HUES64 (cell line): ENCODE results near the gene GZF1. TPM values are rescaled to one million over a fixed set of nuclear protein-coding genes. Genes with fewer than 3 reads are reported as not detected.

Experiments
- H3K27ac ChIP-seq: 2 replicates; pipeline ENCODE4 v1.7.0; 2013; ENCODE audit warnings: low read depth, low read length, inconsistent platforms
- H3K27me3 ChIP-seq: 2 replicates; pipeline ENCODE4 v1.6.1; 2013; ENCODE audit warnings: mild to moderate bottlenecking, low read length; ENCODE audit not compliant: insufficient read depth
- H3K36me3 ChIP-seq: 2 replicates; pipeline ENCODE4 v1.6.1; 2013; ENCODE audit warnings: mild to moderate bottlenecking, low read length; ENCODE audit not compliant: insufficient read depth
- H3K4me1 ChIP-seq: 2 replicates; pipeline ENCODE4 v1.6.1; 2013; ENCODE audit warnings: mild to moderate bottlenecking, low read length, moderate library complexity; ENCODE audit not compliant: insufficient read depth
- H3K4me3 ChIP-seq: 2 replicates; pipeline ENCODE4 v1.5.1; 2013; ENCODE audit warnings: mild to moderate bottlenecking, low read length, moderate library complexity
- H3K9ac ChIP-seq: 2 replicates; pipeline ENCODE4 v1.6.1; 2013; ENCODE audit warnings: mild to moderate bottlenecking, low read depth, low read length
- H3K9me3 ChIP-seq: 2 replicates; pipeline ENCODE4 v1.6.1; 2013; ENCODE audit warnings: low read depth, low read length; ENCODE audit not compliant: insufficient read depth
- WGBS: fragments of 150-250, 120-280 bp; methylation state at CpG from one replicate; pipeline ENCODE4 v1.1.7; 2013; ENCODE audit warnings: missing lambda C conversion rate; 5-methylcytosine and 5-hydroxymethylcytosine counted together
- polyA plus RNA-seq, 2 experiments: library from polyadenylated mRNA; stranded (reverse); fragments of 50-300 nt; gene quantifications; one replicate each; pipeline ENCODE4 v1.2.3, GENCODE V29; 2013

Gene GZF1
- polyA plus RNA-seq (2013, experiment 1 of 2) = 11.6 TPM
- 14.2 TPM for polyA plus RNA-seq (2013, experiment 2 of 2)

DNA sequence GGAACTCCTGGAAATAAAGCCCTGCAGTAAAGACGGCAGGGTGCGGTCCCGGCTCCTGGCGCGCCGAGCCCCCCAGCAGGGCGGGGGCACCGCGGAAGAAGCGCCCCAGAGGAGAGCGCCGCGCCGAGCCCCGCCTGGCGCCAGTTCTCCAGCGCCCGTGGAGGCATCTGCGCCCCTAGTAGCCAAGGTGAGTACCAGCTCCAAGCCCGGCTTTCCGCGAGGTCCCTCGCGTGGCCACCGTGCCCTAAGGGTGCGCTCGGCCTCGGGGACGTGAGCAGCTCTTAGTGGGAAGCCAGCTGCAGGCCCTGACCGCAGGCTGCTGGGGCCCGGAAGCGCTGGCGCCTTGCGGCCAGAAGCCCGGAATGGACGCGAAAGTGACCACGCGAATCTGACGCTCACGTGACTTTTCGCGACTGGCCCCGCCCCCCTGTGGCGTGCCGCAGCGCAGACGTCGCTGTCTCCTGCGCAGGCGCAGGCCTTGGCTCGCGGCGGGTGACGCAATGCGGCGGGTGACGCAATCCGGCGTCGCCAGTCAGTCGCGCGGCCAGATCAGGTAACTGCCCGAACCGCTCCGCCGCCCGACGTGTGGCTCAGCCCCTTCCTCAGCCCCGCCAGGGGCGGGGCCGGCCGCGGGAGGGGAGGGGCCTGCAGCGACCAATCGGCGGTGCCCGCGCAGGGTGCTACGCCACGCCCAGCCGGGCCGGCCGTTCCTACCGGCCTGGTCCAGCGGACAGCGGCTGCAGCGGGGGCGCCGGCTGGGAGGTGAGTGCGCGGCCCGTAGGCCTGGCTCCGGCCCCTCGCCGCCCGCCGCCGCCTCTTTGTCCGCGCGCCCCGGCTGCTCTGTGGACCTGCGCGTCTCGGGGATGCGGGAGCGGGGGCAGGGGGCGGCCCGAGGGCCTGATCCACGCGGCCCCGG is at the start of gene GZF1:
Gene GZF1, plus strand, starts transcription at position 707 of the 916 bp plus-strand sequence. CDS start 2,202 bp downstream, outside the sequence.
- Histone ChIP-seq H3K9me3 (no peaks in the 10 kb centered on the region), H3K36me3 (peaks cover 26% of the 10 kb centered on the region), H3K27me3 (no peaks in the 10 kb centered on the region), H3K4me1 (peaks cover 19% of the 10 kb centered on the region), H3K27ac (peak within 1 kb of the TSS; percentile 99), H3K9ac (peak within 1 kb of the TSS; percentile 95), H3K4me3 (peak within 1 kb of the TSS; percentile 87)
- under 1% methylated on average over 114 of the region's 114 CpGs for WGBS

DNA sequence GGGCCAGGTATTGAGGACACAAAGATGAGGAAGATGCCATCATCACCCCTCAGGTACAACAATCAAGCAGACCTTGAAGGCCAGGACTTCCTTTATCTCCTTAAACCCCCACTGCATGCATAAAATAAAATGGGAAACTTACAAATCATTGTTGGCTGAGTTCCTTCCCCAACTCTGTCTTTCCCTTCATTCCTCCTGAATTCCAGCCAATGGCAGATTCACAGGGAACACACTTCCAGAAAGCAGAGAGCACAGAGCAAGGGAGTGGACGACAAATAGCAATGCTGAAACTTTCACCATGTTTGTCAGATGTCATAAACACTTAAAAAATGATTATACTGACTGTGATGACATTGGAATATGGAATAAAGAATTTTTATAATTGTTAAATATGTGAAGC is 48.7 kb upstream of the GZF1 start:
- WGBS = 89% methylated on average over 1 of the region's 1 CpG
- Histone ChIP-seq H3K9ac (no peak overlapping the region), H3K9me3 (no peaks in the 10 kb centered on the region), H3K36me3 (no peaks in the 10 kb centered on the region), H3K4me3 (no peak overlapping the region), H3K27me3 (no peaks in the 10 kb centered on the region), H3K27ac (no peak overlapping the region), H3K4me1 (no peaks in the 10 kb centered on the region)

DNA sequence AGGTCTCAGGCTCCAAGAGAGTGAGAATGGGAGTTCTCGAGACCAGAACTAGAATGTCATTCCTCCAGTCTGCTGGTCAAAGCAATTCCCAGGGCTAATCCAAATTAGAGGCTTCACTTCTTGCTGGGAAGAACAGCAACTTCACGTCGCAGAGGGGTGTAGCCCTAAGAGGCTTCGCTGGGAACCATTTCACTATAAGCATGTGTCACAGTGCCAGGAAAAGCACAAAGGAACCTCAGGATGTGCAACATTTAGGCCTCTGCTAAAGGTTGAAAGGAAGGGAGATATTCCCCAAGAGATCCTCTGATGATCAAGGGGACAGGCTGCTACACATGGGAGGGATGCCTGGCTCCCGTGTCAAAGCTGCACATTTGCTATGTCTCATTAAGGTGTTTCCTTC is 47.3 kb upstream of the GZF1 start:
- Histone ChIP-seq H3K9ac (no peak overlapping the region), H3K27me3 (no peaks in the 10 kb centered on the region), H3K4me1 (no peaks in the 10 kb centered on the region), H3K4me3 (no peak overlapping the region), H3K27ac (no peak overlapping the region), H3K36me3 (no peaks in the 10 kb centered on the region), H3K9me3 (no peaks in the 10 kb centered on the region)
- WGBS = 93% methylated on average over 5 of the region's 5 CpGs

DNA sequence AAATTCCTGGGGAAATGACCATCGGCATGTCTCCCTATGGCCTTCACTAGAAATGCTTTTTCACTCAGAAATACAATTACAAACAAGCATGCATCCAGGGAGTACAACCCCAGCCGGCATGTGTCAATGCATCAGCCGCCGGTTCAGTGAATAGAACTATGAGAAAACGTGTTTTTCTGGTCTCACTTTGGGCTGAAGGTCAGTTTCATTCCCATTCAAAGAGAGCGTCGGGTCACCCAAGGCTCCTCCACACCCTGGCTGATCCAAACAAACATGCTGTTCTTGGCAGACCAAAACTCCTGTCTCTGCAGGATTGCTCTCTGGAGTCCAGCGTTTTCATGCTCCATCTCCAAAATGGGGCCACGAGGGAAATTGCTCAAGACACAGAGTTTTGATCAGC is 46.9 kb upstream of the GZF1 start:
- Histone ChIP-seq H3K4me3 (no peak overlapping the region), H3K9ac (no peak overlapping the region), H3K36me3 (no peaks in the 10 kb centered on the region), H3K27me3 (no peaks in the 10 kb centered on the region), H3K27ac (no peak overlapping the region), H3K4me1 (no peaks in the 10 kb centered on the region), H3K9me3 (no peaks in the 10 kb centered on the region)
- 90% methylated on average over 9 of the region's 9 CpGs for WGBS

DNA sequence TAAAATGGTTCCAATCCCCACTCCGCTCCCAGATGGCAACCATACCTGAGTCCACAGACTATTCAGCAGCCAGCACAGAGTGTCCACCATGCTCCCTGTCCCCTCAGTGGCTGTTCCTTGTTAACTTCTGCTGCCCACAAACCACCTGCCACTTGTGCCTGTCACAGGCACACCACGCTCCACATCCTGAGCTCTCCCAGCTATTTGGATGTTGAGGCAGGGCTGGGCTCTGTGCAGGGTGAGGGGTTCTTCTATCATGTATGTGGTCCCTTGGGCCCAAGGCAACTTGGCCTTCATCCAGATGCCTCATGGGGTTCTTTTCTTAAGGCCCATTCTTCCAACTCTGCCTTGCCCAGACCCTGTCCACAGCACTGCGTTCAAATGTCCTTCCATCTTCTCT is 45.4 kb upstream of the GZF1 start:
- H3K4me3 ChIP-seq = no peak overlapping the region
- WGBS = 97% methylated on average over 3 of the region's 3 CpGs
- H3K36me3 ChIP-seq = no peaks in the 10 kb centered on the region
- H3K9ac ChIP-seq = no peak overlapping the region
- H3K27ac ChIP-seq = no peak overlapping the region
- H3K4me1 ChIP-seq = no peaks in the 10 kb centered on the region
- no peaks in the 10 kb centered on the region for H3K9me3 ChIP-seq
- no peaks in the 10 kb centered on the region for H3K27me3 ChIP-seq

DNA sequence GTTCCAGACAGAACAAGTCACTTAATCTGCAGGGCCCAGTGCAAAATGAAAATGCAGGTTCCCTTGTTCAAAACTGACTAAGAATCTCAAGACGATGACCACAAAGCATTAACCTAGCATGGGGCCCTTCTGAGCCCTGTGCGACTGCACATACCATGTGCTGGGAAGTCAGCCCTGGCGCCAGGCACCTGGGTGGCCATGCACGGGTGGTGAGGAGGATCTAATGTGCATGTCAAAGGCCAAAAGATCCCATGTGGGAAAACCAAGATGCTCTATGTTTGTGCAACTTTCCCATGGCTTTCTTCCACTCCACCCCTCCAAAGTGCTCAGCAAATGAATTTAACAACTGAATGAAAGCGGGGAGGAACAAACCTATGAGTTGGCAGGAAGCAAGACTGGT is 44.9 kb upstream of the GZF1 start:
- WGBS = 89% methylated on average over 5 of the region's 5 CpGs
- no peaks in the 10 kb centered on the region for H3K36me3 ChIP-seq
- H3K4me1 ChIP-seq = no peaks in the 10 kb centered on the region
- no peaks in the 10 kb centered on the region for H3K9me3 ChIP-seq
- H3K27ac ChIP-seq = no peak overlapping the region
- H3K9ac ChIP-seq = no peak overlapping the region
- H3K27me3 ChIP-seq = no peaks in the 10 kb centered on the region
- no peak overlapping the region for H3K4me3 ChIP-seq

DNA sequence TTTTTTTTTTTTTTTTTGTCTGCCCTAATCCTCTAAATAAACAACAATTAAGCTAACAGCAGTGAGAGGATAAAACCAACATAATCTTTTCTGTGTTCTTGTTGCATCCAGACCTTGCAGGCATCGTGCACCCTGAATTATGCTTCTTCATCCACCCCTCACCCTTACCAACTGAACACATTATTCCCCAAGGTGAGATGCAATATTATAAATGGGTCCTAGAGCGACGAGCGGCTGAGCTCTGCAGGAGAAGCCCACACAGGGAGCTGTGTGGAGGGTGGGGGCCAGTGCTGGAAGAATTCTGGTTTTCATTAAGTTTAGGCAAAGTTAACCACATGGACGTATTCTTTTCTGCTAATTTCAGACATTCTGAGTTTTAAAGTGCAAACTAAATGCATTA is 43.6 kb upstream of the GZF1 start:
- Histone ChIP-seq H3K4me3 (no peak overlapping the region), H3K36me3 (no peaks in the 10 kb centered on the region), H3K27ac (no peak overlapping the region), H3K4me1 (no peaks in the 10 kb centered on the region), H3K27me3 (no peaks in the 10 kb centered on the region), H3K9me3 (no peaks in the 10 kb centered on the region), H3K9ac (no peak overlapping the region)
- WGBS = 93% methylated on average over 5 of the region's 5 CpGs

DNA sequence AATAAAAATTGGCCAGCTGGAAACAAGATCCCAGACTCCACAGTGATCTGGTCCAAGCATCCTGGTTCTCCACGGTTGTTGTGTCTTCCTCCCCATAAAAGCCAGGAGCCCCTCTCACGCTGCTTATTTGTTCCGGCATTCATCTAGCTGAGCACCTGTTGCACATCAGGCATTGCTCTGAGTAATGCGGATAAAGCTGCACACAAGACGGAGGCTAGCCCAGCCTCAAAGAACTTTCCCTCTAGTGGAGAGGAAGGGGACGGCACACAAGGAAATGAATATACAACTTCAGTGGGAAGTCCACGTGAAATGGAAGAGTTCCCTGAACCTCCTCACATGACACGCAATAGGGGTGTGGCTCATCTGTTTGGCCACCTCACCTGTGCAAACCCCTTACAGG is 41.7 kb upstream of the GZF1 start:
- no peaks in the 10 kb centered on the region for H3K9me3 ChIP-seq
- H3K36me3 ChIP-seq = no peaks in the 10 kb centered on the region
- H3K27ac ChIP-seq = no peak overlapping the region
- H3K4me3 ChIP-seq = no peak overlapping the region
- peaks cover 6% of the 10 kb centered on the region for H3K4me1 ChIP-seq
- no peaks in the 10 kb centered on the region for H3K27me3 ChIP-seq
- 91% methylated on average over 8 of the region's 8 CpGs for WGBS
- no peak overlapping the region for H3K9ac ChIP-seq

DNA sequence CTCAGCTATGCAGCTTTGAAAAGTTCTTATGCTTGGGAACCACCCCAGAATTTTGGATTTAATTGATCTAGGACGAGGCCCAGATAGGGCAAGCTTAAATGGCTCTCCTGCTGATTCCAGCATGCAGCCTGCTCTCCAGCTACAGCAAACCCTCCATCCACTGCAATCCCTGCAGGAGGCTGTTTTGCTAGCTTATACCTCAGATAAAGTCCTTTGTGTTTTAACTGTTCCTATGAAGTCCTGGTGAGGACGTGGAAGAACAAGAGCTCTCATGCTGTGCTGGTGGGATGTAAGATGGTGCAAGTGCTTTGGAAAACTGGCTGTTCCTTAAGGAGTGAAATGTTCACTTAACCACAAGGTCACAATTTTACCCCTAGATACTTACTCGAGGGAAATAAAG is 36.9 kb upstream of the GZF1 start:
- H3K27me3 ChIP-seq = no peaks in the 10 kb centered on the region
- H3K9ac ChIP-seq = no peak overlapping the region
- H3K36me3 ChIP-seq = no peaks in the 10 kb centered on the region
- peaks cover 6% of the 10 kb centered on the region for H3K4me1 ChIP-seq
- WGBS = 38% methylated on average over 3 of the region's 3 CpGs
- no peak overlapping the region for H3K27ac ChIP-seq
- no peaks in the 10 kb centered on the region for H3K9me3 ChIP-seq
- H3K4me3 ChIP-seq = no peak overlapping the region

DNA sequence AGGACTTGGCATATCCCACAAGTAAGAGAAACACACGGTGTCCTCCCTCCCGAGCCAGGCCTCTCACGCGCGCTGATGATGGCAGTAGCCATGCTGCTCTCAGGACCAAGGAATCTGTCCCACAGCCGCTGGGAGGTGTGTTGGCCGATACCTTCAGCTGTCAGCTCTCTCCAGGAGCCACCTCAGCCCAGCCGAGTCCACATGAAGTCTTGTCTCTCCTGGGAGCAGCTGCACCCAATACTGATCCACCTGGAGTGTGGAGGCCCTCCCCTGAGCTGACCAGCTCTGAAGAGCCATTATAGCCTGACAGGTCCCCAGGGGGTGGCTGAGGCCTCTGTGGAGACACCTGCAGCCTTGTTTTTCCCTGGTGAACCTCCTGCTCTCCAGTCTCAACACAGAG is 35.2 kb upstream of the GZF1 start:
- no peak overlapping the region for H3K9ac ChIP-seq

DNA sequence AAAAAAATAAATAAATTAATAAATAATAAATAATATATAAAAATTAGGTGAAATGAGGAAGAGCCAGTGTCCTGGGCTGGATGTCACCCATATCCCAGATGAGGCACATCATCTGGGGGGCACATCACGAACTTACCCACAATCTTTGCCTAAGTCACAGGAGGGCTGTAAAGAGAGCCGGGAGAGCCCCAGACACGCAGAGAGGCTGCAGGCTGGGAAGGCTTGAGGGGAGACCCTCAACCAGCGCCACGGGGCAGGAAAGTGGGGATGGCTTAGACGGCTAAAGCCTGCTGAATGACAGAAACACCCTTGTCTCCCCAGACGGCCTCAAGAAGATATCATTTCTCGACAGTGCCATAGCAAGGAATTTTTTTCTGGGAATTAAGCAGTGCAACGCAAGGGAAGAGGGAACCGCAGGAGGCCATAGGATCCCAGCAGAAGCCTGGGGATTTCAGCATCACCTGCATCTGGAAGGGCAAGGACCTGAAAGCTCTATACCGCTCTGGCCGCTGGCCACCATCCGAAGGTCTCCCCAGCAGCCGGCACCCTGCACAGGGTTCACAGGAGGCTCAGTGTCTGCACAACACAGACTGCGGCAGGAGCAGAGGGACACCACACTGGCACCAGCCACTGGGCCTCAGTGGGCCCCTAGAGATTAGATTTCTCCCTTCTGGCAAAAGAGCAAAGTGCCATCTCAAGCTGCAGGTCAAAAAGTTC is 34.2 kb upstream of the GZF1 start:
- 93% methylated on average over 15 of the region's 15 CpGs for WGBS
- Histone ChIP-seq H3K9ac (no peak overlapping the region), H3K4me3 (no peak overlapping the region), H3K27me3 (no peaks in the 10 kb centered on the region), H3K9me3 (no peaks in the 10 kb centered on the region), H3K27ac (no peak overlapping the region), H3K36me3 (no peaks in the 10 kb centered on the region), H3K4me1 (peaks cover 6% of the 10 kb centered on the region)

More for the DNA sequence above, 35.2 kb upstream of the GZF1 start:
- H3K4me1 ChIP-seq = peaks cover 6% of the 10 kb centered on the region
- no peaks in the 10 kb centered on the region for H3K36me3 ChIP-seq
- 97% methylated on average over 8 of the region's 8 CpGs for WGBS
- H3K9me3 ChIP-seq = no peaks in the 10 kb centered on the region
- no peaks in the 10 kb centered on the region for H3K27me3 ChIP-seq
- H3K27ac ChIP-seq = no peak overlapping the region
- no peak overlapping the region for H3K4me3 ChIP-seq
